ENCODE data around the gene THSD4.
A peak's percentile ranks its signal among the peaks of the same experiment; 100 is the strongest.

THSD4 gene

DNA sequence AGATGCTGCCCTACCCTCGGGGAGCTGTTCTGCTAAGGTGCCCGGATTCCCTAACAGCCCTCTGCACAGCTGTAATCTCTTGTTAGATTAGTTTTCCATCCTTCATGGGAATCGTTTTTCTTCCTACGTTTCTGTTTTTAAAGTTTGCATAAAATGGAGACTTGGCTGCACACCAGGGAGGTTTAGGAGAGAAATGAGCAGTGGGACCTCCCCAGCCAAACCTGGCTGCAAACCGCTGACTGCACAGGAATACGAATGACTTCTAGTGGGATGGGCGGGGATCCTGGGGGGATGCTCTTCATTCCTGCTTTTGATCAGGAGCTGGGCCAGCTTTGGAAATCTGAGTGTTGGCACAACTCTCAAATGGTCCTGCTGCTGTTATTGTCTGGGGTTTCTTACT, 77.5 kb downstream of the THSD4 start:
- no peak overlapping the region for H3K27ac ChIP-seq
- TF ChIP-seq CTCF (conservative IDR thresholded peaks at IDR 0.05) = no peak
- no peak for TF ChIP-seq ZFX (IDR thresholded peaks at IDR 0.05)

DNA sequence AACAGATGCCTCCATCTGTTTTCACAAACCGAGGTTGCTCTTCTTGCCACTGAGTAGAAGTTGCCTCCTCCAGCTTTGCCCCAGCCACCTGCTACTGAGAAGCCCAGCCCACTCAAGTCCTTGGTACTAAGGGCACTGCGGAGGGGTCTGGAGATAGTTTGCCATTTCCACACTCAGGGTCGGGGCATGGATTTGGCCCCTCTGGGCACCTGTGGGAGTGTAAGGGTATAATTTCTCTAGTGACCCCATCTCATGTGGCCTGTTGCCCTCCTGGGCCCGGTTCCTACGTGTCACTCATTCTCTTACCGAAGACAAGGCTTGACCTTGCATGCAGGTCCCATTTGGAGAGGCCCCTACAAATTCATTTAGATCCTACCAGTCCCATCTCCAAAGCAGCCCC, 79.0 kb downstream of the THSD4 start:
- TF ChIP-seq CTCF (conservative IDR thresholded peaks at IDR 0.05) (no peak), ZFX (IDR thresholded peaks at IDR 0.05) (no peak)
- no peak overlapping the region for H3K27ac ChIP-seq

- H3K27ac ChIP-seq = no peak overlapping the region
- TF ChIP-seq CTCF (conservative IDR thresholded peaks at IDR 0.05) (peak; percentile 35), ZFX (IDR thresholded peaks at IDR 0.05) (no peak)
These were observed 80.0 kb downstream of the THSD4 start for GRCh38 chr15:71195242-71195641.

GRCh38 chr15:71197620-71198019, 82.3 kb downstream of the THSD4 start:
- no peak for TF ChIP-seq ZFX (IDR thresholded peaks at IDR 0.05)
- no peak for TF ChIP-seq CTCF (conservative IDR thresholded peaks at IDR 0.05)
- H3K27ac ChIP-seq = no peak overlapping the region

- TF ChIP-seq CTCF (conservative IDR thresholded peaks at IDR 0.05) (no peak), ZFX (IDR thresholded peaks at IDR 0.05) (no peak)
- H3K27ac ChIP-seq = no peak overlapping the region
These were observed 83.6 kb downstream of the THSD4 start for GRCh38 chr15:71198846-71199245.

DNA sequence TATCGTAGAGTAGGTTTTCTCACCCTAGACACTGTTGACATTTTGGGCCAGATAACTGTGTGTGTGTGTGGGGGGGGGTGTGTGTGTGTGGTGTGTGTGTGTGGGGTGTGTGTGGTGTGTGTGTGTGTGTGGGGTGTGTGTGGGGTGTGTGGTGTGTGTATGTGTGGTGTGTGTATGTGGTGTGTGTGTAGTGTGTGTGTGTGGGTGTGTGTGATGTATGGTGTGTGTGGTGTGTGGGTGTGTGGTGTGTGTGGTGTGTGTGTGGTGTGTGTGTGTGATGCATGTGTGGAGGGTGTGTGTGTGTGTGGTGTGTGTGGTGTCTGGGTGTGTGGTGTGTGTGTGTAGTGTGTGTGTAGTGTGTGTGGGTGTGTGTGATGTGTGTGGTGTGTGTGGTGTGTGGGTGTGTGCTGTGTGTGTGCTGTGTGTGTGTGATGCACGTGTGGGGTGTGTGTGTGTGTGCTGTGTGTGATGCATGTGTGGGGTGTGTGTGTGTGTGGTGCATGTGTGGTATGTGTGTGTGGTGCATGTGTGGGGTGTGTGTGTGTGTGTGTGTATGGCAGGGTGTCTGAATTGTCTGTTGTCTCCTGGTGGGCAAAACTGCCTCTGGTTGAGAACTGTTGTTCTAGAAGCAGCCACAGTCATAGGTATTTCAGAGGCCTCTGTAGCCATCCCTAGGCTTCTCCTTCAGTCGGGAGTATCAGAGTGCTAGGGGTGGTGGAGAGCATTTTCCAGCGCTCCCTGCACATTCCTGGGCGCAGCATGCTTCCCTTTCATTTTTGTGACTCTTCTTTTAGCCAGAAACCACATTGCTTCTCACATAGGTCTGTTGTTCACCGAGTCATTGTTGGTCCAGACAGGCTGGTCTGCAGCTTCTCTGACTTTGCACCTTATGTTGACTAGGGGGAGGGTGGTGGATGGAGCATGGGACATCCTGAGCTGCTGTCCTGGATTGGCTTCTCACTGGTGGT, 84.4 kb downstream of the THSD4 start:
- TF ChIP-seq CTCF (conservative IDR thresholded peaks at IDR 0.05) (no peak), ZFX (IDR thresholded peaks at IDR 0.05) (no peak)
- H3K27ac ChIP-seq = no peak overlapping the region

DNA sequence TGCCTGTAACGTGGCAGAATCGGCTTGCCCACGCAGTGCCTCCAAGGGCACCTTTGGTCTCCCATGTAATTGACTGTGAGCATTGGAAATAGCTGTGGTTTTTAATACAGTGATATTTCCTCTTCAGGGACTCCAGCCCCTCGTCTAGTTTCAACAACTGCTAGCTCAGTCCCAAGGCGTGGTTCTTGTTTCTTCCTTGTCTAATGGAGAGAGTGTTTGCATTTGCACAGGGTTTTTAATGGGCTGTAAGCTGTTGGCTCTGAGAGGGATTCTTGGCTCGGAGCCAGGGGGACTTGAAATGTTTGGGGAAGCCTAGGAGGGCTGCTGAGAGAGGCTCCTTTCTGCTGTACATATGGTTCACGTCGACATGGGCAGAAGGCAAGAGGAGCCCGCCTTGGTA, 86.2 kb downstream of the THSD4 start:
- no peak overlapping the region for H3K27ac ChIP-seq
- TF ChIP-seq CTCF (conservative IDR thresholded peaks at IDR 0.05) (no peak), ZFX (IDR thresholded peaks at IDR 0.05) (no peak)

Measured in C4-2B (cell line).